NCI-H1694 (cell line): ENCODE results near the gene SPAG16.
"Not testable (repeated sequence)": the region's sequence is repeated elsewhere in the genome, so short reads cannot be mapped to it uniquely, and the experiment has no call there.

Experiments
- DNase-seq: peaks from one replicate; lab custom pipeline; 2025; lab: John Stamatoyannopoulos, UW

The SPAG16 gene

DNA sequence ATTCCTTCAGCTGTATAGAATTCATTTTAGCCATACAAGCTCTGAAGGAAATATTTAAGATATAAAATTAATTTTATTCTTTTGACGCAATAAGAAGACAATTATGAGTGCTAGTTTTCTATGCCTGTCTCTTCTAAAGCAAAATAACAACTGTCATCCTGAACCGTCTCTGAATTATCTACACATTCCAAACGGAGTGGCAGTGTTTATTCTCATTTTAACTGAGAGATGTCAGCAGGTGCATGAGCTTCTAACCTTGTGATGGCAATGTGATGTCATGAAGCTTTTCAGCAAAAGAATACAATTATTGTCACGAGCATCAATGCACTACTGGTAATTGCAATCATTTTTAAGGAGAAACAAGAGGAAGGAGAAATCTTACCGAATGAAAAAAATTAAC is 274.8 kb downstream of the SPAG16 start:
- DNase-seq: no peak

DNA sequence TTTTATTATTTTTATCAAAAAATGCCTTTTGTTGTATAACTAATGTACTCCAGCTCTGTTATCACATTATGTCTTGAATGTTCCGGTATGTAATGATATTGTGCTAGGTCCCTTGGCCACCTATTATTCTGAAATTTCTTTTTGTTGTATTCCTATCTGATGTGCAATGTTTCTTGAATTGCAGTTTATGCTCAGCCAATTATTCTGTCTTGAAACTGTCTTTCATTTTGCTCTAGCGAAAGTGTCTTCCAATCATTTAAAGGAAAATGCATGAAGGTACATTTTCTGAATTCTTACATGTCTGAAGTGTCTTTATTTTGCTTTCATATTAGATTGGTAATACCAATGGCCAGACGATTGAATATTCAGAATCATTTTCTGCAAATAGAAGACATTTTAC is 277.5 kb downstream of the SPAG16 start:
- DNase-seq: no peak

DNA sequence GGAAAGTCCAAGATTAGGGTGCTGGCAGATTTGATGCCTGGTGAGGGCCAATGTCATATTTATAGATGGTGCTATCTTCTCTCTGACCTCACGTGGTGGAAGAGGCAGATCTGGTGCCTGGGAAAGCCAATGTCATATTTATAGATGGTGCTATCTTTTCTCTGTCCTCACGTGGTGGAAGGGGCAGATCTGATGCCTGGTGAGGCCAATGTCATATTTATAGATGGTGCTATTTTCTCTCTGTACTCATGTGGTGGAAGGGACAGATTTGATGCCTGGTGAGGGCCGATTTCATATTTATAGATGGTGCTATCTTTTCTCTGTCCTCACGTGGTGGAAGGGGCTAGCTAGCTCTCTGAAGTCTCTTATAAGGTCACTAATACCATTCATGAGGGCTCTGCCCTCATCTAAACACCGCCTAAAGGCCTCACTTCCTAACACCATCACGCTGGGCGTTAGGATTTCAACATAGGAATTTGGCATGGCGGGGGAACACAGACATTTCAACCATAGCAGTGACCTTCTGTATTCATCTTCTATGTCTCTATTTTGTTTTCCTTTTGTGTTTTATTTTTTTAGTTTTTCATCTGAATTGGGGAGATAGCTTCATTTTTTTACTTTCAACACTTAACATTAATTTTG is 278.4 kb downstream of the SPAG16 start:
- no peak for DNase-seq

DNA sequence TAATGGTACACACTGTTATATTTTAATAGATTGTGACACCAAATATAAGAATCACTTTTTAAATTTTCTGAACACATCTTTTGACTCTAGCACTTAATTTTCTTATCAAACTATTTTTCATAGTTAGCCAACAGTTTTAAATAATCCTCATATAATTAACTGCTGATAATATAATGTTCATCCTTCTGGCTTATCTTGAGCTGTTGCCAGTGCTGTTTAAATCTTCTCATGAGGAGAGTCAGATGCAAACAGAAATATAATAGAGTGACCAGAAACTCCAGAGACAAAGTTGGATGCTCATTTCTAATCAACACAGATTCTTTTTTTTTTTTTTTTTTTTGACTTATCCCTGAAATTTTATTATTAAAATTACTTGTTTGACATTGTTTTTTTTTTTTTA is 282.6 kb downstream of the SPAG16 start:
- no peak for DNase-seq

DNA sequence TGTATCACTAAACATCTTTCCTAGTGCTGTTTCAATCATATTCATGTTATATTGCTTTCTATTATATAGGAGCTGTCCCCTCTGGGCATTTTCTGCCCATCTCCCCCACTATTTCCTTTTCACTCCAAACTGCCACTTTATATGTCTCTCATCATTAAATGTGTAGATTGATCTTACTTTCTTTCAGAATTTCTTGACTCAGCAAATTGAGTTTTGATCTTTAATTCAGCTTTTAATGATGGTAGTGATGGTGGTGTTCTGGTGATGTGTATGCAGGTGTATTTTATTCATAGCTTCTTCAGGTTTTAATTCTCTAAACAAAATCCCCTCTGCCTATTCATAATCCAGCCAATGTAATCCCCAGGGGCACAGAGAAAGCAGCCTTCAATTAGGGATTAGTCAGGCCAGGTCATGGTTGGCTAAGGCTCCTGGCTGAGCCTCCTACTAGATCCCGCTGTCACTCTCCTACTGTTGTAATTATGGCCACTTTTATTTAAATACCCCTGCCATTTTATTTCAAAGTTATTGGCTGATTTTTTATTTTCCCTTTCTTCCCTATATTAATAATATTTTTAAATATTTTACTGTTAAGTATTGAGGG is 325.4 kb downstream of the SPAG16 start:
- DNase-seq: no peak

DNA sequence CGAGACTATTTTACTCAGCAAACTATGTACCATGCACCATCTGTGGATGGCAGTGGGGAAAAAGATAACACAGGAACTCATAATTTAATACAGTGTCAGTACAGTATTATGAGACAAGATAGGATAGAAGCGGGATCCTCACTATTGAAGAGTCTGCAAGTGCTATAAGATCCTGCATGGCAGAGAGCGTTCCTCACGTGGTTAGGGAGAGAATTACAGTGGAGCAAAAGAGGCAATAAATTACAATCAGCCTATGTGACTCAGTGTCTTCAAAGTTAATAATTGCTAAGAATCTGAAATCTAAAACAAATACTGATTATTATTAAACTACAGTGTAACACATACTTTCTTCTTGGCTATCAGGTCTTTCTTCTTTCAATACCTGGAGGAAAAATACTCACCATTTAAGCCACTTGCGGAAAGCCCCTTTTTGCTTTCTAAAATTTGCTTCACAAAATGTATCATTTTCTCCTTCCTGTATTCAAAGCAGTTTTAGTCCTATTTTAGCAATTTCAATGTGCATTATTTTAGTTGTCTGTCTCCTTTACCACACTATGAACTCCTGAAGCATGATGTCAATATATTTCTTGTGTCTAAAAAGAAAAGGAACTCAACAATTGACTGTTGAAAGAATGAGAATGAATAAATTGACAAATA is 342.9 kb downstream of the SPAG16 start:
- no peak for DNase-seq

DNA sequence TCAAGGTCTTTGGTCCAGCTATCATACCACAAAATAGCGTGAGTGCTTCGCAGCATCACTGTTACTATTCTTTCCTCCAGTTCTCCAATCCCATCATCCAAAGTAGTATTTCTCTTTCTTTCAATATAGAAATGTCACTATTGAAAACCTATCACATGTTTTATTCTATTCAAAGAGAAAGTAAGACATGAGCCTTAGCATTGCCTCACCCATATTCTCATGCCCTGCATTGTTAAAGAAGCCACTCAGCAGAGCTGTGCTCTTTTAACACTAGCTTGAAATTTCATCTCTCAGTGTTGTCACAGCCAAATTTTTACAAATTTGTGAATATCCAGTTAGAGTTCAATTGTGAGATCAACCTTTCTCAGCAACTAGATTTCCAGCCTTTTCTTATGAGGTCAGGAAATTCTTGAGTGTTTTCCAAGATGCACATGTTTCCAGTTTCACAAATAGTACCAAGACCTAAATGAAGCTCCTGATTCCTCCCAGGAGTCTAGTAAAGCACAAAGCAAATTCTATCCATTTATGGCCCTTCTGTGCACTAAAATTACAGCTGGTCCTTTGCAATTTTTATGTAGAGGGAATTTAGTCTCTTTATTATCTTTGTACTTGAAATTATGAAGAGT is 343.7 kb downstream of the SPAG16 start:
- no peak for DNase-seq

DNA sequence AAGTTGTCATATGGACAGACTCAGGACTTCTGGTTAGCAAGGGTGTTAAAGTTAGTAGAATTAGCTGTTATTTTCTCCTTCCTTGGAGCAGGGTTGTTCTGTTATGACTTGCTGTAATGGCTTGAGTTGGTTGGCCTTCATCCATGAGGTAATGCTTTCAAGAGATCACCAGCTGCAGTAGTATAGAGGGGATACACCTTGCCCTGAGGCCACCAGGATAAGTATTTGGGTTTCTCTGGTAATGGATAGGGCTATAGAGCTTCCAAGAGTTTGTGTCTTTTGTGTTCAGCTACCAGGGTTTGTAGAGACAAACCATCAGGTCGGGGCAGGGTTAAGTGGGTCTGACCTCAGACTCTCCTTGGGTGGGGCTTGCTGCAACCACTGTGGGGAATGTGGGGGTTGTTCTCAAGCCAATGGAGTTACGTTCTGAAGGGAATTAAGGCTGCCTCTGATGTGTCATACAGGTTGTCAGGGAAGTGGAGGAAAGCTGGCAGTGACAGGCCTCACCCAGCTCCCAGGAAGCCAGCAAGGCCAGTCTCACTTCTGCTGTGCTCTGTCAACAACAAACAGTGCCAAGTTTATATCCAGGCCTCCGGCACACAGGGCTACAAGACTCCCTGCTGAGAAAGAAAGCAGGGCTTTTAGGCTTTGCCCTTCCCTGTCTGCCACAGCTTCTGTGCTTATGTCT is 356.6 kb downstream of the SPAG16 start:
- no peak for DNase-seq

DNA sequence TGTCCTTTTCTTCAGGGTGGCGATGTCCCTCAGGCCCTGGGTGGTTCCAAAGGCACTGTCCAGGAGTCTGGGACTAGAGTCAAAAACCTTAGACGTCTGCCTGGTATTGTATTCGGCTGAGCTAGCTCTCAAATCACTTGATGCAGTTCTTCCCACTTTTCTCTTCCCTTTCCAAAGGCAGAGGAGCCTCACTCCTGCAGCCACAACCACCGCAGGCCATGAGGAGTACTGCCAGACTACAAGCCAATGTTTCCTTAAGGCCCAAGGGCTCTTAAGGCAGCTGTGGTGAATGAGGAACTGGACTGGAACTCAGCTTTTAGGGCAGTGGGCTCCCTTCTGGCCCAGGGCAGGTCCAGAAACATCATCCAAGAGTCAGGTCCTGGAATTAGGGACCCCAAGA is 360.7 kb downstream of the SPAG16 start:
- DNase-seq: no peak

DNA sequence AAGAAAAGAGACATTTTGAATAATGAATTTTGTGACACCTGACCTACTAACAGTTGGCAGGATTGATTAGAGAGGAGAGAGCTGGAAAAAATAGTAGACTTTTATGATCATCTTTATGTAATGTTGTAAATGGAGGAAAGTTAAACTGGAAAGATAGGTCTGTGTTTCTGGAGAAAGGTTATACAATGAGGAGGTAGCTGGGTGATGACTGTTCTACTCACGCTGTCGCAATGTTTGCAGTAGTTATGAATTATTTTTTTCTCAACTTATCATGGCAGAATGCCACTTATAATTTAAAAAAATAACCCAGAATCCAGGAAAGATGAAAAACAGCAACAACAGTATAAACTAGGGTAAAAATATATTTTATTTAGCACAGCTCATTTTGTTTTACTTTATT is 364.9 kb downstream of the SPAG16 start:
- DNase-seq: no peak

DNA sequence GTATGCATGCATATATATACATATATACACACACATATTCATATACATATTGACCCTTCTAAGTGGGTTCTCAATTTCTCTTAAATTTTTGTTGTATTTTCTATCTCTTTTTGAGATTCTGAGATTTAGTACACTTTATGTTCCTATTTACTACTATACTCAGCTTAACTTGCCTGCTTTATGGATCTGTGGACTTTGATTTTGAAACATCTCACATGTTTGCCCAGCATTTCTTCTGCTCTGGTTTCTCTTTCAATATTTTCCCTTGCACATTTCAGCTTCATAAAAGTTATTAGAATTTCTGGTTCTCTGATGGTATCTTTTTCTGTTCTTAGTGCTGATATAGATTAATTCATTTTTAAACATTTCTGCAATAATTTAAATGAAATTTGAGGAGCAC is 380.6 kb downstream of the SPAG16 start:
- no peak for DNase-seq

DNA sequence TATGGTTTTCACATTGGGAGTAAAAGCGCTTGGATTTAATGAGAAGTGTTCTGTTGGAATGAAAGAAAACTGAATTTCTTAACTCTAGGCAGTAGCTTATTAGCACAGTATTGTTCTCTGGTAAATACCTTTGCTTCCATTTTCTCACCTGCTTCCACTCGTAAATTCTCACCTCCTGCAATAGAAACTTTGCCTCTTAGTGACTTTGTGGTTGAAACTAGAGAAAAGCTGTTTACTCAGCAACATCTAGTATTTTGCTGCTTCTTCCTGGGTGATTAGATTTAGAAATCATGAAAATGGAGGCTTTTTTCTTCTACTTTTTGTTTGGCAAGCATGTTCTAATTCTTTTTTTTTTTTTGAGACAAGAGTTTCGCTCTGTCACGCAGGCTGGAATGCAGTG is 385.4 kb downstream of the SPAG16 start:
- no peak for DNase-seq

DNA sequence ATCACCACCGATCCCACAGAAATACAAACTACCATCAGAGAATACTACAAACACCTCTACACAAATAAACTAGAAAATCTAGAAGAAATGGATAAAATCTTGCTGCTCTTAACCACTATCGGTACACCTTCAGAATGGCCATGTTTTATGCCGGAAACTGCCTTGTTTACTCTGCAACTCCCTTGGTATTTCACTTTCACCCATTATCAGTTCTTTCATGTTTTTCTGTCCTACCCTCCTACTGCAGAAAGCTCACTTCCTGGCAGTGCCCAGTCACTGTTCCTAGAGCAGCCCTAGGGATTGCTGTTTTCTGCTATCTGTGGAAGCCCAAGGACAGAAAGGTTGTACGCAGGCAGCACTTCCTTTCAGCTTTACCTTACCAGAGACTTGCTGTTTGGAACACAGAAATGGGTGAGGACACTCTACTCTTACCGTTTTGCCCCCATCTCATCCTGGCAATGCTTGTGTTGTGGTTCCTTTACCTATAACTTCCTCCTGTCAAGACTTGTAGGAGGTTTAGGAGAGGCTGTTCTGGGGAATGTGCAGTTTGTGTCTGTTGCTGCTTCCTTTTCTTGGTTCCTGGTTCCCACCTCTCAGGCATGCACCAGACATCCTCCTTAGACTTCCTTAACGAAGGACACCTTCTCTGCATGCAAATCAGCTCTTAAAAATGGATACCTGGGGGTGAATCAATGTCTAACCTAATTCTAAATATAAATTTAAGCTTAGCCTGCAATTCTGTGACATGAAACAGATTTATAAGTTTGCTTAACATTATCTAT is 394.4 kb downstream of the SPAG16 start:
- no peak for DNase-seq

DNA sequence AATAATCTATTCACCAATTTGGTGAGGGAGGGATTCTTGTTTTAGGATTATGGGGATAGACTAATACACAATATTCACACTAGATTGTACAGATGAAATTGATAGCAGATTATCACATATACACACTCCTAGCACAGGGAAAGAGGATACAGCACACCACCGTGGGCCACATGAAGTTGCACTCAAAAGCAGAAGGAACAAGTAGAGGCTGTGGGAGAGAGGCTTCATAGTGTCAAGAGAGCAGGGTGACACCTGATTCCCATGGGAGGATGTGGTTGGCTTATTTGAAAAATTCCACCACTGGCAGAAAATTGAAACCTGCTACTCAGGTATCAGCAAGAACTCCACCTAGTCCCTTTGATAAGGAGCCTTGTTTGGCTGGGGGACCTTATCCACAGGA is 395.6 kb downstream of the SPAG16 start:
- DNase-seq: no peak

DNA sequence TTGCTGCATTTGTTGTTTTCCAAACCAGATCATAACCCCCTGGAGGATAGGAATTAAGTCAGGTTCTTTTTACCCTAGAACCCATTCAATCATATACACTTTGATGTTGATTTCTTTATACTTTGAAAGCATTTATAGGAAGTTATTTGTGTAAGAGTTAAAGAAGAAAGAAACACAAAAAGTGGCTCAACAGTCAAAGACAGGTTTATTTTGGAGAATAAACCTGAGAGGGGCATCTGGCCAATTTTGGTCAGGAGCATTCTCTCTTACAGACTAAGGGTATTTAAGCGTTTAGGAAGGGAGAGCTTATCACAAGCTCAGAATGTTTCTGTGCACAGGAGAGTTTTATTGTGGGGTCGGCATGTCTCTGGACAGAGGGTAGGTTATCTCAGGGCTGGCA is 398.0 kb downstream of the SPAG16 start:
- no peak for DNase-seq

DNA sequence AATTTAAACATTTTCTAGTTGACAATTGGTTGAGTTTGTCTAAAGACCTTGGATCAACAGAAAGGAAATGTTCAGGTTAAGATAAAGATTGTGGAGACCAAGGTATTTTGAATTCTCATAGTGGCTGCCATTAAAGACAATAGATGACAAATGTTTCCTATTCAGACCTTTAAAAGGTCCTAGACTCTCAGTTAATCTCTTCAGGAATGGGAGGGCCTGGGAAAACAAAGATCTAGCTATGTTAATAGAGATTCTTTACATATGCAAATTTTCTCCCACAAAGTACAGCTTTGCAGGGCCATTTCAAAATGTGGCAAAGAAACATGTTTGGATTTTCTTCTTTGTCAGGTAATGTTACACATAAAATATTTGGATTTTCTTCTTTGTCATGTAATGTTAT is 403.9 kb downstream of the SPAG16 start:
- DNase-seq: no peak

DNA sequence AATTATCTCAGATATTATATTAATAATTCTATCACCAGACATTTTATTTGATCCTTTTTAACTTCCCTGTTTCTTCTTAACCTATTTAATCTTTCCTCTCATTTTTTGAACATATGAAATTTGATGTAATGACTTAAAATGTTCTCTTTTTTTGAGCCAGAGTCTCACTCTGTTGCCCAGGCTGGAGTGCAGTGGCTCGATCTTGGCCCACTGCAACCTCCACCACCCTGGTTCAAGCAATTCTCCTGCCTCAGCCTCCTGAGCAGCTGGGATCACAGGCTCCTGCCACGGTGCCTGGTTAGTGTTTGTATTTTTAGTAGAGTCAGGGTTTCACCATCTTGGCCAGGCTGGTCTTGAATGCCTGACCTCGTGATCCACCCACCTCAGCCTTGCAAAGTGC is 404.6 kb downstream of the SPAG16 start:
- not testable (repeated sequence) for DNase-seq

DNA sequence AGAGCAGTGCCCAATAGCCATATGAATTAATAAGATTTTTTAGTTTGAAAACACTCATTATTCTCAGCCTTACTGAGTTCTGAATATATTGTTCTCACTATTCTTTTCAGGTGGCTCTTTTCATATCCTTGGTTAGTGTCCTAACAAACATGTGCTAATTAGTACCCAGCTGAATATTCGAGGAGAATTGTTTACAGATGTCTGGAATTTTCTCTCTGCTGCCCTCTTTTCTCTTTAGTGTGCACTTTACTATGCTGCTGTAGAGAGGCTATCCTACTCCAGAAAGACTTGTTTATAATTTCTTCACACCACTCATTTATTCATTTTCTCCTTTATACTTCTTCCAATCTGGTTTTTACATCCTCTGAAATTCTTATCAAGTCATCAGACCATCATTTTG is 405.3 kb downstream of the SPAG16 start:
- no peak for DNase-seq

DNA sequence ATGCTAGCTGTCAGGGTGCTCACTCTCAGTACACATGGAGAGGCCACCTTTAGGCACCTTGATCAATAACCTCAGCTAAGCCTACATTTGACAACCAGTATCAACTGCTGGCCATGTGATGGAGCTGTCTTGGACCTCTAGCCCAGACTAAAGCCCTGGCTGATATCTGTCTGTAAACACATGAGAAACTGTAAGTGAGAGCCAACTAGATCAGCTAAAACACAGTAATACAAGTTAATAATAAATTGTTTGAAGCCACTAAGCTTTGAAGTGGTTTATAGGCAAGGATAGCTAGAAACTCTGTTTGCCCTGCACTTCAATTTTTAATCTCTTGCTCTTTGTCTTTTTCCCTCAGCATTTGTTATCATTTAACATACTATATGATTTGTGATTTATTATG is 407.1 kb downstream of the SPAG16 start:
- no peak for DNase-seq

DNA sequence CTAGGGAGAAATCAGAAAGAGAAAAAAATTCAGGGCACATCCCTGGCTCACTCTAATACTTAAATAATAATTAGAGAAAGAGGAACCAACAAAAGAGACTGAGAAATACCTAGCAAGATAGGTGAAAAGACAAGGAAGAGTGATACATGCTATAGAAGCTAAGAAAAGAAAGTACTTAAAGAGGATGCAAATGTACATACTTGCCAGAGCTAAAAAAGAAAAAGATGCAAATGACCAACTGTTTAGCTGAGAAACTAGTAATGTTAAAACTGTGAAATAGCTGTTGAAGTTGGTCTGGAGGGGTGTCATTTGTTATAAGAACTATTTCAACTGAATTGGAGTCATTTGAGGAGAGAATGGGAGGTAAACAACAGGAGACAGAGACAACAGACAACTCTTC is 412.2 kb downstream of the SPAG16 start:
- no peak for DNase-seq

DNA sequence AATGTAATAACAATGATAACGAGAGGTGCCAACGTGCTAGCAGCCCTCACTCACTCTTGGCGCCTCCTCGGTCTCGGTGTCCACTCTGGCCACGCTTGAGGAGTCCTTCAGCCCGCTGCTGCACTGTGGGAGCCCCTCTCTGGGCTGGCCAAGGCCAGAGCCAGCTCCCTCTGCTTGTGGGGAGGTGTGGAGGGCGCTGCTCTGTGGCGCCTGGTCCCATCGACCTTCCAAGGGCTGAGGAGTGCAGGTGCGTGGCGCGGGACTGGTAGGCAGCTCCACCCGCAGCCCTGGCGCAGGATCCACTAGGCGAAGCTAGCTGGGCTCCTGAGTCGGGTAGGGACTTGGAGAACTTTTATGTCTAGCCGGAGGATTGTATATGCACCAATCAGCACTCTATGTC is 417.1 kb downstream of the SPAG16 start:
- DNase-seq: not testable (repeated sequence)
